HG02571 (cell line): Measurements from ENCODE around the gene TRAF2.
"Not testable (repeated sequence)": the region's sequence is repeated elsewhere in the genome, so short reads cannot be mapped to it uniquely, and the experiment has no call there.

Experiments used
- ATAC-seq: cut with Tn5 transposase; IDR thresholded peaks from one replicate; pipeline ENCODE4 v1.9.1; 2021; ENCODE audit warnings: mild to moderate bottlenecking, moderate library complexity; ENCODE audit not compliant: unreplicated experiment

Gene TRAF2, protein sequence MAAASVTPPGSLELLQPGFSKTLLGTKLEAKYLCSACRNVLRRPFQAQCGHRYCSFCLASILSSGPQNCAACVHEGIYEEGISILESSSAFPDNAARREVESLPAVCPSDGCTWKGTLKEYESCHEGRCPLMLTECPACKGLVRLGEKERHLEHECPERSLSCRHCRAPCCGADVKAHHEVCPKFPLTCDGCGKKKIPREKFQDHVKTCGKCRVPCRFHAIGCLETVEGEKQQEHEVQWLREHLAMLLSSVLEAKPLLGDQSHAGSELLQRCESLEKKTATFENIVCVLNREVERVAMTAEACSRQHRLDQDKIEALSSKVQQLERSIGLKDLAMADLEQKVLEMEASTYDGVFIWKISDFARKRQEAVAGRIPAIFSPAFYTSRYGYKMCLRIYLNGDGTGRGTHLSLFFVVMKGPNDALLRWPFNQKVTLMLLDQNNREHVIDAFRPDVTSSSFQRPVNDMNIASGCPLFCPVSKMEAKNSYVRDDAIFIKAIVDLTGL

DNA sequence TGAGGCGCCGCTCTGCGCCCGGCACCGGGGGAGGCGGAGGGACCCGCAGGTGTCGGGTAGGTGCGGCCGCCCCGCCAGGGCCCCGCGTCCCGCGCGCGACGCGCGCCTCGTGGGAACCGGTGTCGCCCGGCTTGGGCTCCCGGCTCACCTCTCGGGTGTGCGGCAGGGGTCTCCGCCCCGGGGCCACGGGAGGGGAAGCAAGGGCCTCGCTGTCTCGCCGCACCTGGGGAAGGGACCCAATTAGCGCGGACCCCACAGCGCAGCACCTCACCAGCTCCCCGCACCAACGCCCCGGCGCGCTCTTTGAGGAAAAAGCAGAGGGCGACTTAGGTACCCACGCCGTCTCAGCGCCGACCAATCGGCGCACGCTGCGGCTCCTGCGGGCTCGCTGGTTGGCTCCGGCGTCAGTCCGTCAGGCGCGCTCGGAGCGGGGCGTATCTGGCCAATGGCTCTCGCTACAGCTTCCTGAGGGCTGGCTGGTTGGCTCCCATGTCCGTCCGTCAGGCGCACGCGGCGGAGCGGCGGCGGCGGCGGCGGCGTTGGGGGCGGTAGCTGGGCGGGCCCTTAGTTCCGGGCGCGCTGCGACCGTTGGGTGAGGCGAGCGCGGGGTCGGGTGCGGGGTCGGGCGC, at the start of gene TRAF2:
TRAF2 (plus strand) TSS at position 567 of the 629 bp plus-strand sequence. CDS start 12,225 bp downstream, outside the sequence.
- peak; percentile 76 for ATAC-seq

DNA sequence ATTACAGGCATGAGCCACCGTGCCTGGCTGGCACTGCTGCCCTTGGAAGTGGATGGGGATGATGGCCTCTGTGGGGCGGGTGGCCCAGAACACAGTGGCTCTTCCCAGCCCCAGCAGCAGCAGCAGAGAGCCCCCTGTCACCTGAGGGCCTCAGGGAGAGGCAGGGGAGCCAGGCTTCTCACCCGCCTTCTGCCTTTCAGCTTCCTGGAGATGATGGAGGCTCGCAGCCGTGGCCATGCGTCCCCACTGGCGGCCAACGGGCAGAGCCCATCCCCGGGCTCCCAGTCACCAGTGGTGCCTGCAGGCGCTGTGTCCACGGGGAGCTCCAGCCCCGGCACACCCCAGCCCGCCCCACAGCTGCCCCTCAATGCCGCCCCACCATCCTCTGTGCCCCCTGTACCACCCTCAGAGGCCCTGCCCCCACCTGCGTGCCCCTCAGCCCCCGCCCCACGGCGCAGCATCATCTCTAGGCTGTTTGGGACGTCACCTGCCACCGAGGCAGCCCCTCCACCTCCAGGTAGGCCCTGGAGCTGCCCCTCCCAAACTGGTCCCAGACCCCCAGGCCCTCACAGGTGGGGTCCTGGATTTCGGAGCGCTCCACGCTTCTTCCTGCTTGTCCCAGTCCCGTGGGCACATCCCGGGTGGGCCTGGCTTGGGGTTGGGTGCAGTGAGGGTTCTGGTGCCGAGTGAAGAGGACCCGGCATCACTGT, 49.0 kb upstream of the TRAF2 start:
- ATAC-seq = no peak

DNA sequence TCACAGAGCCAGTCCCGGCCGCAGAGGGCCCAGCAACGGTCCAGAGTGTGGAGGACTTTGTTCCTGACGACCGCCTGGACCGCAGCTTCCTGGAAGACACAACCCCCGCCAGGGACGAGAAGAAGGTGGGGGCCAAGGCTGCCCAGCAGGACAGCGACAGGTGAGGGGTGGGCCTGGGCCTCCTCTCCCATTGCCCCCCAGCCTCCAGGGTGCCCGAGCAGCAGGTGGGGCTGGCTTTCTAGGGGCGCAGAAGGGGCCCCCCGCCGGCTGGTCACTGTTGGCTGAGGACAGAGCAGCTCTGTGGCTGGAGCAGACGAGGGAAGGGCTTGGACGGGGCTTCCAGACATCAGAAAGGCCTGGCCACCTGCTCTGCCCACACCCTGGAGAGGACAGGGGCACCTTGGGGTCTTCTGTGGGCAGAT, 48.4 kb upstream of the TRAF2 start:
- ATAC-seq = not testable (repeated sequence)

DNA sequence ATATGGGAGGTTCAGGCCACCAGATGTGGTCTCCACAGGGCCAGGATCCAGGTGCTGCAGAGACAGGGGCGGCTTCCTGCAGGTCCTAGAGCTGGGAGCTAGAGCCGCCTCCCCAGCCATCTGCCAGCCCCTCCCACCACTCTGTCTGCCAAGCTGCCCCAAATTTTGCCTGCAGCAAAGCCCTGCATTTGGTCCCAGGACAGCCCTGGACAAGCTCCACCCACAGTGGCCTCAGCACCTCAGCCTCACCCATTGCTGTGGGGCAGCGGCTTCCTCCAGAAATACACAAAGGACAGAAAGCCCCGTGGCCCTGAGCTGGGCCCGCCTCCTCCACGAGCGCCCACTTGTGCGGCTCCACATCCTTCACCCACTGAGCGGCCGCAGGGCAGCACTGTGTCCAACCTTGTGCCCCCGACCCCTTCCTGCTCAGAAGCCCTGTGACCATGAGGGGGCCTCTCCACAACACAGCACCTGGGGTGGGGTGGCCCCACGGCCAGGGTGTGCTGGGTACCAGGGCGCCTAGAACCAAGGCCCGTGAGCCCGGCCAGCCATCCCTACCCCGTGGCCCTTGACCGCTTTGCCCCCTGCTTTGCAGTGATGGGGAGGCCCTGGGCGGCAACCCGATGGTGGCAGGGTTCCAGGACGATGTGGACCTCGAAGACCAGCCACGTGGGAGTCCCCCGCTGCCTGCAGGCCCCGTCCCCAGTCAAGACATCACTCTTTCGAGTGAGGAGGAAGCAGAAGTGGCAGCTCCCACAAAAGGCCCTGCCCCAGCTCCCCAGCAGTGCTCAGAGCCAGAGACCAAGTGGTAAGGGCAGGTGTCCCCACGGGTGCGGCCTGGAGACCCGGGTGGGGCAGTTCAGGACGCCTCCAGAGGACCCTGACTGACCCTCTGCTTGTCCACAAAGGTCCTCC, 47.7 kb upstream of the TRAF2 start:
- no peak for ATAC-seq

DNA sequence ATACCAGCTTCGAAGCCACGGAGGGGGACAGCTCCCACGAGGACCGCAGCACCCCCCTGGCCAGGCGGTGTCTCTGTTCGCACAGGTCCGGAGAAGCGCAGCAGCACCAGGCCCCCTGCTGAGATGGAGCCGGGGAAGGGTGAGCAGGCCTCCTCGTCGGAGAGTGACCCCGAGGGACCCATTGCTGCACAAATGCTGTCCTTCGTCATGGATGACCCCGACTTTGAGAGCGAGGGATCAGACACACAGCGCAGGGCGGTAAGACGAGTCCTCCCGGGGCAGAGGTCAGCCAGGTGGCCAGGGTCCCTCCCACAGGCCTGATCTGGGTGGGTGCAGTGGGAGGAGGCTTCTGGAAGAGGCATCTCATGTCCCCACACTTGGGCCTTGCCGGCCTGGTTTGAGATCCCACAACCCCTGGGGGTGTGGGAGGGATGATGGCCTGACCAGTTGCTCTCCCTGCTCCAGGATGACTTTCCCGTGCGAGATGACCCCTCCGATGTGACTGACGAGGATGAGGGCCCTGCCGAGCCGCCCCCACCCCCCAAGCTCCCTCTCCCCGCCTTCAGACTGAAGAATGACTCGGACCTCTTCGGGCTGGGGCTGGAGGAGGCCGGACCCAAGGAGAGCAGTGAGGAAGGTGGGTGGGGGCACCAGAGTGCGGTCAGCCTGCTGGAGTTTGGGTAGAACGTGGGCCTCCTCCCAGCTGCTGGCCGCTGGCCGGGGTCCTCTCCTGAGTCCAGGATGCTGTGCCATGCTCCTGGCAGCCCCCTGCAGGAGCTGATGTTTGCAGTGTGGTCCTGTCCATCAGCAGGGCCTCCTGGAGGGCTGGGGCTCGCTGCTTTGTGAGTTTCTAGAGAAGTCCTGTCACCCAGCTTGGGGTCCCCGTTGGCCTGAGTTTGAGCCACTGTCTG, 46.8 kb upstream of the TRAF2 start:
- ATAC-seq = no peak

DNA sequence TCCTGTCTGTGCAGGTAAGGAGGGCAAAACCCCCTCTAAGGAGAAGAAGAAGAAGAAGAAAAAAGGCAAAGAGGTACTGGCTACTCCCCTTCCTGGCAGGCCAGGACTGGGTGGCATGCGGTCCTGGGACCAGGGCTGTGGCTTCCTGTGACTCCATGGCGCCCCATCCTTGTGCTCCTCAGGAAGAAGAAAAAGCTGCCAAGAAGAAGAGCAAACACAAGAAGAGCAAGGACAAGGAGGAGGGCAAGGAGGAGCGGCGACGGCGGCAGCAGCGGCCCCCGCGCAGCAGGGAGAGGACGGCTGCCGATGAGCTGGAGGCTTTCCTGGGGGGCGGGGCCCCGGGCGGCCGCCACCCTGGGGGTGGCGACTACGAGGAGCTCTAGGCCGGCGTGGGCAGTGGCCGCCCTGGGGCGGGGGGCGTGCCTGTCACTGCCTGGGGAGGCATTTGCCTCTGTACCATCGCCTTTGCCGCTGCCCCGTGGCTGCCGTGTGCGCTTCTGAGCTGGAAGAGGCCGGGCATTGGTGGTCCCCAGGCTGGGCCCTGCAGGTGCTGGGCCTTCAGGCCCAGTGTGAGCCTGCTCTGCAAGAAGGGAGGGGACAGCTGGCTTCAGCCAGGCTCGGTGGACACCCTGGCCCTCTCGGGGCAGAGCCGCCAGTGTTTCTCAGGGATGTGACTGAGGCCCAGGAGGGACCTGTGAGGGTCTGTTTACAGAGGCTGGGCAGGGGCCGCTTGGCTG, 46.0 kb upstream of the TRAF2 start:
- no peak for ATAC-seq

DNA sequence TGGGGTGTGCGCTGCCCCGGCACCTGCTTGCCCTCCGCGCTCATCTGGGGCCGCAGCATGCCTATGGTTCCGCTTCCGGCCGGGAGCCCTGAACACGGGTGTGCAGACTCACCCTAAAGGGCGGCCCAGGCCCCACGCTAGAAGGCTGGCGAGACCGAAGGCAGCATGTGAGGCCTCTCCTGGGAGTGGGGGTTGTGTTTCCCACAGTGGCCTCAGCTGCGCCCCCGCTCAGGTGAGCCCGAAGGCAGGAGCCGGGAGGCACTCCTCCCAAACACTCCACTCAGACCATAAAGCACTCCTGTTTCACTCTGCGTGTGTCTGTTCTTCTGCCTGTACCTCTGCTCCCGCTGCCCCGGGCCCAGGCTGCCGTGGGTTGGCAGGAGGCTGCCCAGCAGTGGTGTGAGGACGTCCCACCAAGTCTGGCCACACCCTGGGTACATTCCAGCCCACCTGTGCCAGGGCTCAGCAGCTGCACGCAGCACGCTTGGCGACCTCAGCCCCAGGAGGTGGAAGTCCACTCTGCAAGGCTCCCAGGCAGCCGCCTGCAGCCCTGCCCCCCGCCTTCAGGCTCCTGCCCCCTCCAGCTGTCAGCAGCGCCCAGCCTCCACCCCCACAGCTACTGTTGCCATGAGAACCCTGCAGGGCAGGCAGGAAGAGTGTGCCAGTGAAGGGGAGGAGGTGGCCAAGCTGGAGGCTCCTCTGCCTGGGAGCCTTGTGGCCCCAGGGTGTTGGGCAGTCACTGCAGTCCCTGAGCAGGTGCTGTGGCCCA, 45.3 kb upstream of the TRAF2 start:
- no peak for ATAC-seq

DNA sequence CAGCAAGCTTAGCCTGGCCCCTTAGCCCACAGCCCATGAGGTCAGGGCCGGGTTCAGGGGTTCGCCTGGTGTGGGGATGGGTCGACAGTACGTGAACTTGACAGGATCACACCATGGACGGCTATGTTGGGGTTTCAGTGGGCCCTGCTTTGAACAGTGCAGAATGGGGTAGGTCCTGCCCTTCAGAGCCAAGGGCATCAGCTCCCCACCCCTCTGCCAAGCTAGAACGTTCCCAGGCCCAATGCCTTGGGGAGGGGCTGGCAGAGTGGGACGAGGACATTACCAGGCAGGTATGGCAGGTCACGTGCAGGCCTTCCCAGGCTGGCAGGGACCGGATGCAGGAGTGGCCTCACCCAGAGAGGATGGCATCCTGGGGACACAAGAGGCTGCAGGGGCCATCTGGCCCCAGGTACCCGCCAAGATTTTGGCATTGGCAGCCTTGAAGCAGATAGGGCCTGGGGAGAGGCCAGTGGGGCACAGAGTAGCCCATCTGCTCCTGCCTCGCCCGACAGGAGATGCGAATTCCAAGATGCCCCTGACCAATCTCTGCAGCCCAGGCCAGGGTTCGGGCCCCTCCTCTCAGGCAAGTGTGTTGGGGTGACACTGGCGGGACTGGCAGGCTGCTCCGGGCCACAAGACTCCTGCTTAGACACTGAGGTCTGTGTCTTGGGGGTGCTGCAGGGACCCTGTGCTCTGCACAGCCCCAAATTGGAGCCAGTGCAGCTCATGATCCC, 44.5 kb upstream of the TRAF2 start:
- ATAC-seq = not testable (repeated sequence)

DNA sequence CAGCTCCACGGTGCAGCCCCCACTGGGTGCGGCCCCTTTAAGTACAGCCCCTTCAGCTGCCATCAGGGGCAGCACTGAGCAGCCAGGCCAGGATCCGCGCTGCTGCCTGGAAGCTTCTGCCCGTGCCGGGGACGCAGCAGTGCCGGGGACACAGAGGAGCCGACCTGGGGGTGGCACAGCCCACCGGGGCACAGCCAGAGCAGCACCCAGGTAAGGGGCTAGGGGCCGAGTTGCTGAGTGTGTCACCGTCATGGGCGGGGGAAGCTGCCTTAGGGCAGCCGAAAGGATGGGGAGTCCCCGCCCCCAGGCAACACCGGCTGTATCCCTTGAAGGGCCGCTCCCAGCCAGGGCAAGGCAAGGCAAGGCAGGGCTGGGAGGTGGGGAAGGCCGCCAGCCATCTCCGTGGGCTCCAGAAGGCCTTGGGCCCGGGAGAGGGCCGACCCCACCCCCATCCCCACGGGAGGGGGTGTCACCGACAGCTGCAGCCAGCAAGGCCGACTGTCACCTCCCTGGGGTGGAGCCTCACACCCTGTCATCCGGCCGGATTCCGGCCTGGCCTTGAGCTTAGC, 43.9 kb upstream of the TRAF2 start, which contains the start of gene AJM1:
AJM1 (plus strand) TSS at position 99 of the 569 bp plus-strand sequence. CDS start 1,937 bp downstream, outside the sequence.
- ATAC-seq = peak; percentile 54

DNA sequence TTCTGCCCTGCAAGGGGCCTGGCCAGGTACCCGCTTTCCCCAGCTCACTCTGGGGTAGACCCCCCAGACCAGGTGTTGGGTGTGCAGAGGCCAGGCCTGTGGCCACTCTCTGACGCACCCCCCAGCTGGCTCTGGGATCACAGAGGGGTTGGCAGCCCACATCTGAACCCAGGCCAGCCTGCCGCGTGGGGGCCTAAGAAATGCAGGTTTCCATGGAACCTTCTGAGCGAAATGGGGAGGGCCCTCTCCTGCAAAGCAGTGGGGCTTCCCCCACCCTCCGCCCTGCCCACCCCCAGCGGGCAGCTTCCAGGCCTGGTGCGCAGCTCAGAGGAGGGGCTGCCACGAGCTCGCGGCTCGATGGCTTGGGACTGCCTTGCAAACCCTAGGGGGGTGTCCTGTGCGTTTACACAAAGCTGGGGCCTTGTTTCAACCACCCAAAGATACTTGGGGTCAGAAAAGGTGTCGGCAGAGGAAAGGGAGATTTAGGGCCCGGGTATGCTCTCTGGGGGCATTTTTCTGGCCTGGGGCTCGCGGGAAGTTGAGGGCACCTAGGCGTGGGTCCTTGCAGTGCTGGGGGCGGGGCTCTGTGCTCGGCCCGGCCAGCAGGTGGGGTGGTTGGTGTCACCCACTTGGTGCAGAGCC, 43.0 kb upstream of the TRAF2 start:
- not testable (repeated sequence) for ATAC-seq

DNA sequence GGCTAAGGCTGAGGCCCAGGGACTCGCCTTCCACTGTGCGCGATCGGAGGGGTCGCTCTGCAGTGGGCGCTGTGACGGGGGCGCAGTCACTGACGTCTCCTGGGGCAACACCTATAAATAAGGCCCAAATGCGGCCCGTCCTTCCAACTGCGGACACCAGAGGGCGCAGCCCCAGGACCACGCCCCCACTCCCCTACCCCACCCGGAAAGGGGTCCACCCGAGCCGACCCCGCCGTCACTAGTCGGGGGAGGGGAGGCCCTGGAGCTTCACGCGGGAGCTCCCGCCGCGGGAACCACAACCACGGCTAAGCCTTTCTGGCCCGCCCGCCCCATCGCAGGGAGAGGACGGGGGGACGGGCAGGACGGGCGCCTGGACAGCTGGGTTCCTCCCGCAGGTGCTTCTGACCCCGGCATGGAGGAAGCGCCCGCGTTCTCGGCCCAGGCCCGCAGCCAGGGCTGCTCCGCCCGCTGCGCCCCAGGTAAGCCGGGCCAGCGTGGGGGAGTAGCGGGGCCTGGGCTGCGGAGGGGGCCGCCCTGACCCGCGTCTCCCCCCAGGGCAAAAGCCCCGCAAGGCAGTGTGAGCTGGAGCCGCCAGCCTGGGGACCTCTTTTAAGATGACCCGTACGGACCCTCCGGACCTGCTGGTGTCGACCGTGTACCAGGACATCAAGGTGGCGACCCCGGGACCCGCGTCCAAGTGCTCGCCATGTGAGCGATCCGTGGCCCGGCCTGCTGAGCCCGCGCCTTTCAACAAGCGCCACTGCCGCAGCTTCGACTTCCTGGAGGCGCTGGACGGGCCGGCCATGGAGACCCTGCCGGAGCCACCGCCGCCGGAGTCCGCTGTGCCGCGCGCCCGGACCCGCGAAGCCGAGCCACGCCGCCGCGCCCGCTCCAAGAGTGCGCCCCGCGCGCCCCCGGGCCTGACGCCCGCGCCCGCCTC, 42.2 kb upstream of the TRAF2 start:
- not testable (repeated sequence) for ATAC-seq

DNA sequence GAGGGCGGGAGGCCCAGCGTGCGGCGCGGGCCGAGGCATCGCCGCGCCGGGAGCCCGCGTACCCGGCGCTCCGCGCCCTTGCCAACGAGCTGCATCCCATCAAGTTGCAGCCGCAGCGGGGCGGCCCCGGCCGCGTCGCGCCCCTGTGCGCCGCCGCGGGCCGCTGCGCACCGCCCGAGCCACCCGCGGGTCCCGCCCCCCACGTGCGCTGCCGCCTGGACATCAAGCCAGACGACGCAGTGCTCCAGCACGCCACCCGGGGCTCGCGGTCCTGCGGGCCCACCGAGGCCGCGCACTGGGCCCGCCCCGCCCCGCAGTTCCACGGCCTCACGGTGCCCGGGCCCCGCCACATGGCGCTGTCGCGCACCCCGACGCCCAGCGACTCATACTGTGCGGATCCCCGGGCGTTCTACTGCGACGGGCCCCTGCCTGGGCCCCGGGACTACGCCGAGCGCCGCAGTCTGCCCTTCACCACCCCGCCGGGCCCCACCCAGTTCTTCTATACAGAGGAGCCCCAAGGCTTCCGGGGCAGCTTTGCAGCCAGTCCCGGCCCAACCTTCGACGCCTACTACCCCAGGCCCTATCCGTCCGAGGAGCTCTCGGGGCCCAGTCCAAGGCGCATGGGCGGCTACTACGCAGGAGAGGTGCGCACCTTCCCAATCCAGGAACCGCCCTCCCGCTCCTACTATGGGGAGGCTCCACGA, 41.4 kb upstream of the TRAF2 start:
- ATAC-seq = no peak

DNA sequence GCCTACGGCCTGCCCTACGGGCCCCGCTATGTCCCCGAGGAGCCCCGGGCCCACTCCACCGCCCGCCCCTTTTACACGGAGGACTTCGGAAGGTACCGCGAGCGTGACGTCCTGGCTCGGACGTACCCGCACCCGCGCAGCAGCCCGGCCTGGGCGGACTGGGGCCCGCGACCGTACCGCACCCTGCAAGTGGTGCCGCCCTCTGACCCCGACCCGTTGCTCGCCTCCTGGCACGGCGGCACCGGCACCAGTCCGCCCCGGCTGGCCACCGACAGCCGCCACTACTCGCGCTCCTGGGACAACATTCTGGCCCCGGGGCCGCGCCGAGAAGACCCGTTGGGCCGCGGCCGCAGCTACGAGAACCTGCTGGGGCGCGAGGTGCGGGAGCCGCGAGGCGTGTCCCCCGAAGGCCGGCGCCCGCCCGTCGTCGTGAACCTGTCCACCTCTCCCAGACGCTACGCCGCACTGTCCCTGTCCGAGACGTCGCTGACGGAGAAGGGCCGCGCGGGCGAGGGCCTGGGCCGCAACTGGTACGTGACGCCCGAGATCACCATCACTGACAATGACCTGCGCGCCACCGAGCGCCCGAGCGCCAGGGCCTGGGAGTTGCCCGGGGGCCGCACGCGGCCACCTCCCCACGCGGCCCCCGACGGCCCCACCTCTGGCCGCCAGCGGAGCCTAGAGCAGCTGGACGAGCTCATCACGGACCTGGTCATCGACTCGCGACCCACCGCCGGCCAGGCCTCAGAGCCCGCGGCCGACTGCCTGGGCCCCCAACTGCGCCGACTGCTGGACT, 40.7 kb upstream of the TRAF2 start:
- ATAC-seq = no peak
